Panc1 (cell line): Measurements from ENCODE around the gene CYP27B1. TPM values are rescaled to one million over a fixed set of nuclear protein-coding genes. Genes with fewer than 3 reads are reported as not detected.

ENCODE experiments used
- ATAC-seq: fragments of 200-7000 bp; cut with Tn5 transposase; 2 replicates; pipeline ENCODE4 v1.9.1; 2020; ENCODE audit warnings: mild to moderate bottlenecking, moderate library complexity
- BruUV-seq: library from RNA; stranded (reverse); fragments of 400-500 nt; replicated peaks from 2 replicates; lab custom pipeline; 2021; lab: Mats Ljungman, UMichigan
- CTCF ChIA-PET: fragments of 300-600 bp; sonication (Branson Sonifier 250); formaldehyde crosslinking; loops from one replicate; lab custom pipeline; 2022; ENCODE audit warnings: antibody characterized with exemption; lab: Charles Lee
- POLR2A ChIA-PET: fragments of 300-600 bp; sonication (Branson Sonifier 250); formaldehyde crosslinking; loops from one replicate; lab custom pipeline; 2022; ENCODE audit warnings: antibody characterized with exemption; lab: Charles Lee
- DNase-seq: peaks from one replicate; pipeline ENCODE4 v3.0.0-alpha.2; 2010; ENCODE audit warnings: low read depth, low spot score
- H3K27ac ChIP-seq: 2 replicates; pipeline ENCODE4 v1.5.1; 2011; ENCODE audit warnings: mild to moderate bottlenecking, low read length, inconsistent platforms
- H3K27me3 ChIP-seq: fragments of 200-500 bp; sonication (Bioruptor generic); 2 replicates; pipeline ENCODE4 v1.6.0; 2014; ENCODE audit warnings: low read length, inconsistent platforms; ENCODE audit not compliant: control insufficient read depth, insufficient read depth
- H3K36me3 ChIP-seq: fragments of 200-500 bp; sonication (Bioruptor generic); 2 replicates; pipeline ENCODE4 v1.5.1; 2014; ENCODE audit warnings: inconsistent platforms, mild to moderate bottlenecking, low read length, moderate library complexity; ENCODE audit not compliant: control insufficient read depth, insufficient read depth
- H3K4me1 ChIP-seq: 2 replicates; pipeline ENCODE4 v1.5.1; 2011; ENCODE audit warnings: inconsistent platforms, mild to moderate bottlenecking, low read length, moderate library complexity; ENCODE audit not compliant: control insufficient read depth, insufficient read depth
- H3K4me3 ChIP-seq, 2 experiments: 2 replicates each; pipeline ENCODE4 v1.5.1; 2011 to 2012; ENCODE audit warnings: low read depth in 2 of 2, low read length in 2 of 2, mild to moderate bottlenecking in 2 of 2, inconsistent platforms in 1 of 2, moderate library complexity in 1 of 2
- H3K9me3 ChIP-seq: fragments of 200-500 bp; sonication (Bioruptor generic); 2 replicates; pipeline ENCODE4 v1.5.1; 2014; ENCODE audit warnings: low read depth, mild to moderate bottlenecking, inconsistent platforms, low read length, moderate library complexity; ENCODE audit not compliant: control insufficient read depth, insufficient read depth
- CTCF ChIP-seq: fragments of 450-650 bp; IDR thresholded peaks from 2 replicates; pipeline ENCODE4 v1.5.1; 2017; ENCODE audit warnings: mild to moderate bottlenecking
- POLR2AphosphoS5 ChIP-seq: IDR thresholded peaks from 2 replicates; pipeline ENCODE4 v1.6.1; 2012; ENCODE audit warnings: mild to moderate bottlenecking, low read depth, low read length, moderate library complexity
- REST ChIP-seq, 2 experiments: IDR thresholded peaks; 2 replicates each; pipeline ENCODE4 v1.6.1; 2011 to 2012; ENCODE audit warnings: low read depth in 2 of 2, control low read depth in 1 of 2, low read length in 1 of 2, mild to moderate bottlenecking in 1 of 2, moderate library complexity in 1 of 2; ENCODE audit not compliant: insufficient read depth in 1 of 2
- TCF7L2 ChIP-seq: IDR thresholded peaks from 2 replicates; pipeline ENCODE4 v1.6.1; 2011; ENCODE audit warnings: mild to moderate bottlenecking, low read depth, low read length, inconsistent platforms
- in situ Hi-C: cut with HindIII; loops from 2 replicates; pipeline ENCODE4 v1.10.0; 2016; ENCODE audit warnings: low sequenced_read_pairs, low pct_unique_long_range_greater_than_20kb
- intact Hi-C: fragments of 100-400 bp; cut with micrococcal nuclease; formaldehyde crosslinking; loops from one replicate; pipeline ENCODE4 v1.10.0; 2022; ENCODE audit not compliant: unreplicated experiment
- total RNA-seq: library from RNA; stranded (reverse); gene quantifications from one replicate; pipeline ENCODE4 v1.2.1, GENCODE V29; 2021; ENCODE audit not compliant: unreplicated experiment

Gene CYP27B1
- total RNA-seq, 1 experiment from 2014 or later, result 4.0 TPM

GRCh38 chr12:57739387-57739786 is 27.5 kb downstream of the CYP27B1 start:
- intact Hi-C loops, result loop anchor here (5.0 kb wide), 1 partner anchor 157 kb away; no protein-coding TSS in a partner anchor
- ChIA-PET POLR2A (no interaction called here), CTCF (interaction anchor here (3.4 kb wide), 1 partner anchor 13 kb away, joined by 10 read pairs; no protein-coding TSS in a partner anchor)
- BruUV-seq, result no TSS peak
- DNase-seq (no peak), ATAC-seq (no peak)
- peaks cover 3% of the 10 kb centered on the region; the same call in 1 of the 2 replicates for H3K36me3 ChIP-seq
- H3K9me3 ChIP-seq, result no peaks in the 10 kb centered on the region
- in situ Hi-C loops, result no loop called here
- H3K27me3 ChIP-seq, result no peaks in the 10 kb centered on the region; the same call in 1 of the 2 replicates
- H3K4me3 ChIP-seq, result no peak overlapping the region
- peaks cover 14% of the 10 kb centered on the region for H3K4me1 ChIP-seq
- H3K27ac ChIP-seq, result no peak overlapping the region
- TF ChIP-seq TCF7L2, result no peak

DNA sequence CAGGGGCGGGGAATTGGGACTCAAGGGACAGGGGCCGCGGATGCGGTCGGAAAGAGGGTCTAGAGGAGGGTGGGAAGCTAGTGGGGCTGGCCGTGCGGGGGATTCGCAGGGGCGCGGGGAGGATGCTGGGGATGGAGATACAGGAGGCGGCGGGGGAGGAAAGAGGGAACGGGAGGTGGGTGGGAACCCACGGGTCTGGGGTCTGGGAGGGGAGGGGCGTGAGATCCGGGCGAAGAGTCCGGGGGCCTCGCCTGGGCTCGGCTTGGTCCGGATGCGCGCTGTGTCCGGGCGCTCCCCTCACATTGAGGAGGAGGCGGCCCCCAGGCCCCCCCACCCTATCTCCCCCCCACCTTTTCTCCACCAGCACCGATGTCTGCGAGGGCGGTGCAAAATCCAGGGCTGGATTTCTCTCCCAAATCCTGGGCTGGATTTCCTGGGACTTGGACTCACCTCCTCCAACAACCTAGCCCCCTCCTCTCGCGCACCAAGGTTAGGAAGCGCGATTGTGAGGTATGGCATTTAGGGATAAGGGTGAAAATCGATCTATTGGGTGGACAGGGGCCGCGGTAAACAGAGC is 28.1 kb downstream of the CYP27B1 start, which contains the start of gene AGAP2:
Gene AGAP2, minus strand, starts transcription at position 82 of the 577 bp plus-strand sequence. CDS start 496 bp downstream, outside the sequence.
- ATAC-seq (no peak), DNase-seq (no peak)
- H3K9me3 ChIP-seq, result no peaks in the 10 kb centered on the region
- H3K4me1 ChIP-seq, result peaks cover 7% of the 10 kb centered on the region; the same call in 1 of the 2 replicates
- BruUV-seq, result no TSS peak
- peak within 1 kb of the TSS; percentile 38 to 54 for H3K4me3 ChIP-seq
- TF ChIP-seq CTCF, result no peak
- CTCF ChIA-PET, result interaction anchor here (3.4 kb wide), 1 partner anchor 13 kb away, joined by 10 read pairs; no protein-coding TSS in a partner anchor
- intact Hi-C loops (loop anchor here (5.0 kb wide), 1 partner anchor 156 kb away; no protein-coding TSS in a partner anchor), in situ Hi-C loops (no loop called here)
- no peak within 1 kb of the TSS for H3K27ac ChIP-seq
- no peaks in the 10 kb centered on the region; the same call in 1 of the 2 replicates for H3K27me3 ChIP-seq
- POLR2A ChIA-PET, result no interaction called here
- peaks cover 3% of the 10 kb centered on the region; the same call in 1 of the 2 replicates for H3K36me3 ChIP-seq

DNA sequence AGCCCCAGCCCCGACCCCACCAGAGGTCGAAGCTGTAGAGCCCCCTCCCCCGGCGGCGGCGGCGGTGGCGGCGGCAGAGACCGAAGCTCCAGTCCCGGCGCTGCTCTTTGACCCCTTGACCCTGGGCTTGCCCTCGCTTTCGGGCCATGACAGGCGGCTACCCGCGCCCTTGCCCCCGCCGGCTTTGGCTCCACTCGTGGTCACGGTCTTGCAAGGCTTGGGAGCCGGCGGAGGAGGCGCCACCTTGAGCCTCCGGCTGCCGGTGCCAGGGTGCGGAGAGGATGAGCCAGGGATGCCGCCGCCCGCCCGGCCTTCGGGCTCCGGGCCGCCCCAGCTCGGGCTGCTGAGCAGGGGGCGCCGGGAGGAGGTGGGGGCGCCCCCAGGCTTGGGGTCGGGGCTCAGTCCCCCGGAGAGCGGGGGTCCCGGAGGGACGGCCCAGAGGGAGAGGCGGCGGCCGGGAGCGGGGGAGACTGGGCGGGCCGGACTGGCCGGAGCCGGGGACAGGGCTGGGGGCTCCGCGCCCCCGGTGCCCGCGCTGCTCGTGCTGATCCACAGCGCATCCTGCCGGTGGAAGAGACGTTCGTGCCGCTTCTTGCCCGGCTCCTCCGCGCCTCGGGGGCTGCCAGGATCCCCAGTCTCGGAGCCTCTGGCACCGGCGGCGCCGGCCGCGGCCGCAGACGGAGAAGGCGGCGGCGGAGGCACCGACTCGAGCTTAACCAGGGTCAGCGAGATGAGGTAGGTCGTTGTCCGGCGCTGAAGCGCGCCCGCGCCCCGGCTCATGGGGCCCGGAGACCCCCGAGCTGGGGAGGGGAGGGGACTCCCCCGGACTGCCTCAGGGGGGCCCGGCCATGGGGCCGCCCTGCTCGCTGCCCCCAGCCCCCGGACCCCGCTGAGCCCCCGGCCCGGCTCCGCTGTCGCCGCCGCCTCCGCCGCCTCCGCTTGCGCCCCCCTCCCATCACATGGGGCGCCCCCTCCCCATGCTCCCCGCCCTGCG is 29.1 kb downstream of the CYP27B1 start:
- intact Hi-C loops, result loop anchor here (5.0 kb wide), 1 partner anchor 155 kb away; no protein-coding TSS in a partner anchor
- CTCF ChIA-PET, result interaction anchor here (1.2 kb wide), 1 partner anchor 11 kb away, joined by 12 read pairs; no protein-coding TSS in a partner anchor
- POLR2A ChIA-PET, result no interaction called here

More for the DNA sequence above, 29.1 kb downstream of the CYP27B1 start:
- no TSS peak for BruUV-seq
- TF ChIP-seq CTCF, result peak; percentile 73
- no peak for TF ChIP-seq POLR2AphosphoS5
- TF ChIP-seq TCF7L2, result no peak
- no peak for TF ChIP-seq REST (IDR thresholded peaks at IDR 0.05; ENCODE audit: insufficient read depth in 1 of 2, low read depth in 2 of 2, low read length in 1 of 2)
- no peak overlapping the region for H3K27ac ChIP-seq
- H3K36me3 ChIP-seq, result peaks cover 3% of the 10 kb centered on the region; the same call in 1 of the 2 replicates
- H3K27me3 ChIP-seq, result no peaks in the 10 kb centered on the region; the same call in 1 of the 2 replicates
- peaks cover 7% of the 10 kb centered on the region; the same call in 1 of the 2 replicates for H3K4me1 ChIP-seq
- no peaks in the 10 kb centered on the region for H3K9me3 ChIP-seq
- H3K4me3 ChIP-seq, result peak overlapping the region; percentile 38 to 54
- in situ Hi-C loops, result no loop called here
- ATAC-seq, result peak; percentile 28
- no peak for DNase-seq
